ENCODE measurements around the gene SYNE1. TPM values are rescaled to one million over a fixed set of nuclear protein-coding genes. Genes with fewer than 3 reads are reported as not detected.
A peak's percentile ranks its signal among the peaks of the same experiment; 100 is the strongest.

Gene SYNE1
- total RNA-seq, 1 donor from 2014 or later: 6.0 TPM

DNA sequence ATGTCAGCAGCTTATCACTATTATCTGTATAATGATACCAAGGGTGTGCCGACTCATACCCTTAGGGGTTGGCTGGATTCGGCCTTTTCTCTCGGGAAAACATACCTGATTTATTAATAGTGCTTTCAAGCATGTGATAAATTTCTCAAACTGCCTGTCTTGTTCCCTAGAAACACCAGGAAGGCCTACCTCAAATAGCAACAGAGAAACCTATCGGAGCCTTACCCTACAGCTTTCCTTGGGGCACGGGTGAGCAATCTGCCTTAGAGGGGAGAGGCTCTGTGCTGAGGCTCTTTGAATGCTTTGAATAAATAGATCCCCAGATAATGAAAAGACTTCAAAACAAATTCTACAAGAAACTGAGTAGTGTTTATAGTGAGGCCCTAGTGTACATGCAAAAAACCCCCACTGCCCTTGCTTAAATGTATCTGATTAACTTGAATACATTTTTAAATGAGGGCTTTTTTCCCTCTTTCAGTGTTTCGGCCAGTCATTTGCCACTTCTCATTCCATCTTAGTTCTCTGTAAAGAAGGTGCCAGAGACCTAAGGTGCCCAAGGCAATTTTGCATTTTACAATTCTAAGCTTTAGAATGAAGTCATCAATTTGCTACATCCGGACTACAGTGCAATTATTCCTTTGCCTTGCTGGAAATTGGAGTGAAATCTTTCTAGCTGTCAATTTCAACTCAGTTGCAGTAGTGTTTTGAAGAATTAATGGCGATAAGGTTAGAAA is 509.6 kb downstream of the SYNE1 start:
- DNase-seq (ENCODE audit: low spot score): no peak
- Histone ChIP-seq H3K4me2 (no peak overlapping the region), H4K20me1 (ENCODE audit: low read depth) (no peaks in the 10 kb centered on the region), H3K9ac (no peak overlapping the region), H3K4me3 (no peak overlapping the region), H2AFZ (replicated peaks) (no peak overlapping the region), H3K9me3 (ENCODE audit: low read depth) (no peaks in the 10 kb centered on the region), H3K36me3 (no peaks in the 10 kb centered on the region), H3K4me1 (no peaks in the 10 kb centered on the region), H3K79me2 (ENCODE audit: low read depth) (no peaks in the 10 kb centered on the region), H3F3A (ENCODE audit: low read depth) (no peaks in the 10 kb centered on the region), H3K27ac (no peak overlapping the region), H3K27me3 (no peaks in the 10 kb centered on the region)
- Mint-ChIP-seq H3K36me3 (peaks cover 2% of the 10 kb centered on the region), H3K27me3 (ENCODE audit: insufficient read depth, low read depth) (peaks cover 2% of the 10 kb centered on the region), H3K27ac (no peak overlapping the region), H3K4me1 (peaks cover 3% of the 10 kb centered on the region), H3K9me3 (no peaks in the 10 kb centered on the region), H3K4me3 (no peak overlapping the region)
- TF ChIP-seq EZH2 (IDR thresholded peaks at IDR 0.05) (no peak), EZH2phosphoT487 (IDR thresholded peaks at IDR 0.05) (no peak)

DNA sequence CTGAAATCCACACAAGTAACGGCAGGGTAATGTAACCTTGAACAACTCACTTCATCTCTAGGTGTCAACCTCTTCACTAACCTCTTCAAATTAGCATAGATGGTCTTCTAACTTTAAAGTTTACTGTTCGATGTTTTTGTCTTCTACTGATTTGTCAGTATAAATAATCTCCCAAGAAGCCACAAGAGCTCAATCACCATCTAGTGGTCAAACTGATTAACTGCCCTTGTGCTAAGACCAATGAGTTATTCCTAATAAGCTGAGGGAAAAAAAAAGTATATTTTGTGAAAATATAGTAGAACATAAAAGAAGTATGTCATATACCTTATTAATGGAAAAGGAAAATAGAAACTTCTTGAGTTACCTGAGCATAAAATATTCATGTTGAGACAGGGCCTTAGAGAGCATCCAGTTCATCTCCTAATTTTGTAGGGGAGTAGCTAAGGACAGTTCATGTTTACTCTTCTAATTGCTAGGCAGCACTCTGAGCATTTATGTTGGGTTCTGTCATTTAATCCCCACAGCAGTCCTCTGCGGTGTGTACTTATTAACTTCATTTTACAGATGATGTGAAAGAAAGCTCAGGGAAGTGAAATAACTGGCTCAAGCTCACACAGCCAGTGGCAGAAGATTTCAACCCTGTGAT is 512.6 kb downstream of the SYNE1 start:
- peak; percentile 42 for DNase-seq (ENCODE audit: low spot score)
- Mint-ChIP-seq H3K36me3 (no peaks in the 10 kb centered on the region), H3K9me3 (no peaks in the 10 kb centered on the region), H3K27me3 (ENCODE audit: insufficient read depth, low read depth) (peaks cover 2% of the 10 kb centered on the region), H3K4me3 (no peak overlapping the region), H3K27ac (no peak overlapping the region), H3K4me1 (no peaks in the 10 kb centered on the region)
- Histone ChIP-seq H4K20me1 (ENCODE audit: low read depth) (no peaks in the 10 kb centered on the region), H3K4me2 (no peak overlapping the region), H2AFZ (replicated peaks) (peak overlapping the region; percentile 83), H3F3A (ENCODE audit: low read depth) (no peaks in the 10 kb centered on the region), H3K9ac (no peak overlapping the region), H3K4me3 (no peak overlapping the region), H3K27me3 (no peaks in the 10 kb centered on the region), H3K36me3 (no peaks in the 10 kb centered on the region), H3K9me3 (ENCODE audit: low read depth) (no peaks in the 10 kb centered on the region), H3K79me2 (ENCODE audit: low read depth) (no peaks in the 10 kb centered on the region), H3K27ac (no peak overlapping the region), H3K4me1 (no peaks in the 10 kb centered on the region)
- TF ChIP-seq EZH2 (IDR thresholded peaks at IDR 0.05): no peak
- TF ChIP-seq, protein P1, sequence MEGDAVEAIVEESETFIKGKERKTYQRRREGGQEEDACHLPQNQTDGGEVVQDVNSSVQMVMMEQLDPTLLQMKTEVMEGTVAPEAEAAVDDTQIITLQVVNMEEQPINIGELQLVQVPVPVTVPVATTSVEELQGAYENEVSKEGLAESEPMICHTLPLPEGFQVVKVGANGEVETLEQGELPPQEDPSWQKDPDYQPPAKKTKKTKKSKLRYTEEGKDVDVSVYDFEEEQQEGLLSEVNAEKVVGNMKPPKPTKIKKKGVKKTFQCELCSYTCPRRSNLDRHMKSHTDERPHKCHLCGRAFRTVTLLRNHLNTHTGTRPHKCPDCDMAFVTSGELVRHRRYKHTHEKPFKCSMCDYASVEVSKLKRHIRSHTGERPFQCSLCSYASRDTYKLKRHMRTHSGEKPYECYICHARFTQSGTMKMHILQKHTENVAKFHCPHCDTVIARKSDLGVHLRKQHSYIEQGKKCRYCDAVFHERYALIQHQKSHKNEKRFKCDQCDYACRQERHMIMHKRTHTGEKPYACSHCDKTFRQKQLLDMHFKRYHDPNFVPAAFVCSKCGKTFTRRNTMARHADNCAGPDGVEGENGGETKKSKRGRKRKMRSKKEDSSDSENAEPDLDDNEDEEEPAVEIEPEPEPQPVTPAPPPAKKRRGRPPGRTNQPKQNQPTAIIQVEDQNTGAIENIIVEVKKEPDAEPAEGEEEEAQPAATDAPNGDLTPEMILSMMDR (IDR thresholded peaks at IDR 0.05): peak; percentile 83
- no peak for TF ChIP-seq EZH2phosphoT487 (IDR thresholded peaks at IDR 0.05)

DNA sequence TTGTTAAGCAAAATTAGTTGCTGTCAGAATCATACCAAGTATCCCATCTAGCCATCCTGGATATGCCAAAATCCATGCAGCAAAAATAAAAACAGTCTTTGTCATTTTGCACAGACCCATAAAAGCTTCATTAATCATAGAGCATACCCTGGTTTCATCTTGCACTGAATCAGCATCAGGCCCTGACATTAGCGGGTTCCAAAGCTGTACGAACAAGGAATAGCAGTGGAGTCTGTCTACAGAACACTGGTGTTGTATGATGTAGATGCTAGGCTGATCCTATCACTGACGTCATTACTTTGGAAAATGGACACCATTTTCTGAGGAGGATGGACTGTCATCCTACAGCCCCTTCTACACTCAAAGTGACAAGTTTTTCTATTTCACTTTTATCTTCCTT is 514.1 kb downstream of the SYNE1 start:
- H3K27ac Mint-ChIP-seq: no peak overlapping the region
- no peaks in the 10 kb centered on the region for H3K36me3 Mint-ChIP-seq
- no peaks in the 10 kb centered on the region for H3K36me3 ChIP-seq
- no peaks in the 10 kb centered on the region for H3F3A ChIP-seq (ENCODE audit: low read depth)
- H3K4me1 ChIP-seq: no peaks in the 10 kb centered on the region
- H3K27me3 ChIP-seq: no peaks in the 10 kb centered on the region
- peaks cover 2% of the 10 kb centered on the region for H3K27me3 Mint-ChIP-seq (ENCODE audit: insufficient read depth, low read depth)
- H3K27ac ChIP-seq: no peak overlapping the region
- H2AFZ ChIP-seq (replicated peaks): no peak overlapping the region
- H3K9ac ChIP-seq: no peak overlapping the region
- no peaks in the 10 kb centered on the region for H3K9me3 ChIP-seq (ENCODE audit: low read depth)
- no peak for DNase-seq (ENCODE audit: low spot score)
- H3K4me2 ChIP-seq: no peak overlapping the region
- H3K9me3 Mint-ChIP-seq: no peaks in the 10 kb centered on the region
- H3K4me3 Mint-ChIP-seq: no peak overlapping the region
- H3K4me3 ChIP-seq: no peak overlapping the region
- TF ChIP-seq, protein P1 (IDR thresholded peaks at IDR 0.05): no peak
- TF ChIP-seq EZH2 (IDR thresholded peaks at IDR 0.05): no peak
- no peak for TF ChIP-seq EZH2phosphoT487 (IDR thresholded peaks at IDR 0.05)
- no peaks in the 10 kb centered on the region for H3K4me1 Mint-ChIP-seq
- H4K20me1 ChIP-seq (ENCODE audit: low read depth): no peaks in the 10 kb centered on the region
- no peaks in the 10 kb centered on the region for H3K79me2 ChIP-seq (ENCODE audit: low read depth)

DNA sequence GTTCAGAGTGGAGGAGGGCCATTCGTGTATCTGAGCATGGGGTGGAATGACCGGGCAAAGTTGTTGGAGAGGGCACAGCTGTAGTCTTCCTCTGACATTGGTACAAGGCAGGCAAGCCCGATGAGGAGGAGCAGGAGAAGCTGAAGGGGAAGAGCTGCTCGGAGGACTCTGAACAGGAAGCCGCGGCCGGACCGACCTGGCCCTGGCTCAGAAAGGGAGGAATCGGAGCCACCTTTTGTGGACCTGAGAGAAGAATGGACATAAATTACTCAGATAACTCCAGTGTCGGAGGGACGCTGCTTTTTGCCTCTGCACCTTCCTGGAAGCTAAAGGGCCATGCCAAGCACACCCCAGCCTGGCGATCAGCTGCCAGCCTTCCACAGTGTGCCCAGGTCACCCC is 514.7 kb downstream of the SYNE1 start:
- Mint-ChIP-seq H3K4me1 (no peaks in the 10 kb centered on the region), H3K4me3 (no peak overlapping the region), H3K9me3 (no peaks in the 10 kb centered on the region), H3K36me3 (no peaks in the 10 kb centered on the region), H3K27me3 (ENCODE audit: insufficient read depth, low read depth) (peaks cover 2% of the 10 kb centered on the region), H3K27ac (no peak overlapping the region)
- H3K27ac ChIP-seq: no peak overlapping the region
- no peak overlapping the region for H2AFZ ChIP-seq (replicated peaks)
- no peaks in the 10 kb centered on the region for H3K79me2 ChIP-seq (ENCODE audit: low read depth)
- TF ChIP-seq, protein P1 (IDR thresholded peaks at IDR 0.05): no peak
- TF ChIP-seq EZH2phosphoT487 (IDR thresholded peaks at IDR 0.05): no peak
- TF ChIP-seq EZH2 (IDR thresholded peaks at IDR 0.05): no peak
- no peaks in the 10 kb centered on the region for H3K27me3 ChIP-seq
- no peak for DNase-seq (ENCODE audit: low spot score)
- no peaks in the 10 kb centered on the region for H3K9me3 ChIP-seq (ENCODE audit: low read depth)
- no peaks in the 10 kb centered on the region for H4K20me1 ChIP-seq (ENCODE audit: low read depth)
- no peaks in the 10 kb centered on the region for H3K4me1 ChIP-seq
- H3K4me2 ChIP-seq: no peak overlapping the region
- no peaks in the 10 kb centered on the region for H3F3A ChIP-seq (ENCODE audit: low read depth)
- H3K4me3 ChIP-seq: no peak overlapping the region
- H3K36me3 ChIP-seq: no peaks in the 10 kb centered on the region
- H3K9ac ChIP-seq: no peak overlapping the region

Data from neural progenitor cell (in vitro differentiated cells).